Esophagus squamous epithelium (tissue), 5 donors: ENCODE results near the gene FUT3. TPM values are rescaled to one million over a fixed set of nuclear protein-coding genes. Genes with fewer than 3 reads are reported as not detected.

ENCODE experiments used
- DNase-seq: peaks from one replicate; lab custom pipeline; 2025; lab: John Stamatoyannopoulos, UW
- H3K27ac ChIP-seq, 4 donors: fragments of 200-600 bp; sonication (generic); one replicate each; pipeline ENCODE4 v1.5.1; 2016 to 2019; ENCODE audit warnings: mild to moderate bottlenecking in 1 of 4
- H3K27me3 ChIP-seq, 4 donors: fragments of 200-600 bp; sonication (generic); 1 replicate in 3 of 4; 2 replicates in 1 of 4; pipeline versions ENCODE4 v1.5.1 to v1.6.0; 2017 to 2021; ENCODE audit warnings: antibody characterized with exemption in 1 of 4
- H3K36me3 ChIP-seq, 3 donors: fragments of 200-600 bp; sonication (generic); one replicate each; pipeline ENCODE4 v1.5.1; 2016 to 2019
- H3K4me1 ChIP-seq, 3 donors: fragments of 200-600 bp; sonication (generic); one replicate each; pipeline ENCODE4 v1.5.1; 2017 to 2019
- H3K4me3 ChIP-seq, 4 donors: fragments of 200-600 bp; sonication (generic); 1 replicate in 3 of 4; 2 replicates in 1 of 4; pipeline ENCODE4 v1.5.1; 2016 to 2019; ENCODE audit warnings: mild to moderate bottlenecking in 2 of 4, moderate library complexity in 1 of 4
- H3K9me3 ChIP-seq, 3 donors: fragments of 200-600 bp; sonication (generic); one replicate each; pipeline ENCODE4 v1.5.1; 2016 to 2019
- CTCF ChIP-seq, 6 experiments: fragments of 450-650 bp in 4 of 6; fragments of 200-600 bp in 2 of 6; sonication (generic) in 2 of 6; IDR thresholded peaks; one replicate each; pipeline ENCODE4 v1.5.1; 2016 to 2019; ENCODE audit warnings: antibody characterized with exemption in 6 of 6, mild to moderate bottlenecking in 4 of 6, moderate library complexity in 4 of 6
- POLR2A ChIP-seq, 4 donors: fragments of 450-650 bp; IDR thresholded peaks; one replicate each; pipeline ENCODE4 v1.6.1; 2017; ENCODE audit warnings: antibody characterized with exemption in 4 of 4, mild to moderate bottlenecking in 4 of 4, moderate library complexity in 3 of 4
- WGBS, 2 donors: methylation state at CpG; one replicate each; pipeline ENCODE4 v1.1.5; 2018; 5-methylcytosine and 5-hydroxymethylcytosine counted together
- intact Hi-C: fragments of 100-400 bp; cut with DNase I; formaldehyde crosslinking; loops from one replicate; pipeline ENCODE4 v1.15.0; 2022
- total RNA-seq, 4 donors: library from RNA; depleted of rRNA; stranded (reverse); fragments of >200 nt; gene quantifications; one replicate each; pipeline ENCODE4 v1.1.0, GENCODE V29; 2016
- donor health status: DM: yes; HTN: yes; CAD: no.

The FUT3 gene
- total RNA-seq, 4 donors from 2014 or later = 51.7 to 145 (median 84.8) TPM

- TF ChIP-seq CTCF (IDR thresholded peaks at IDR 0.05) = no peak
- no peak for TF ChIP-seq POLR2A (IDR thresholded peaks at IDR 0.05)
- no peak overlapping the region for H3K4me3 ChIP-seq
- DNase-seq = no peak
- H3K36me3 ChIP-seq = no peaks in the 10 kb centered on the region
- WGBS, 2 donors = 70 to 80% methylated on average over 1 to 4 of the region's 10 CpGs
- no peaks in the 10 kb centered on the region for H3K9me3 ChIP-seq
- H3K27me3 ChIP-seq = peaks cover 0 to 28% (median 0%) of the 10 kb centered on the region in 4 donors
- intact Hi-C loops = no loop called here
- H3K27ac ChIP-seq = no peak overlapping the region
- peaks cover 0 to 15% (median 3%) of the 10 kb centered on the region in 3 donors for H3K4me1 ChIP-seq
Observed at GRCh38 chr19:5818594-5818993, 32.7 kb downstream of the FUT3 start.

- H3K27ac ChIP-seq = no peak overlapping the region
- H3K27me3 ChIP-seq = peaks cover 0 to 21% (median 0%) of the 10 kb centered on the region in 4 donors
- H3K36me3 ChIP-seq = no peaks in the 10 kb centered on the region
- TF ChIP-seq CTCF (IDR thresholded peaks at IDR 0.05) (no peak), POLR2A (IDR thresholded peaks at IDR 0.05) (no peak)
- intact Hi-C loops = no loop called here
- no peak for DNase-seq
- H3K9me3 ChIP-seq = no peaks in the 10 kb centered on the region
- H3K4me1 ChIP-seq = peaks cover 0 to 12% (median 3%) of the 10 kb centered on the region in 3 donors
- H3K4me3 ChIP-seq = no peak overlapping the region
- WGBS, 2 donors = 87 to 91% methylated on average over 2 of the region's 2 CpGs
Observed at GRCh38 chr19:5817218-5817617, 34.0 kb downstream of the FUT3 start.

DNA sequence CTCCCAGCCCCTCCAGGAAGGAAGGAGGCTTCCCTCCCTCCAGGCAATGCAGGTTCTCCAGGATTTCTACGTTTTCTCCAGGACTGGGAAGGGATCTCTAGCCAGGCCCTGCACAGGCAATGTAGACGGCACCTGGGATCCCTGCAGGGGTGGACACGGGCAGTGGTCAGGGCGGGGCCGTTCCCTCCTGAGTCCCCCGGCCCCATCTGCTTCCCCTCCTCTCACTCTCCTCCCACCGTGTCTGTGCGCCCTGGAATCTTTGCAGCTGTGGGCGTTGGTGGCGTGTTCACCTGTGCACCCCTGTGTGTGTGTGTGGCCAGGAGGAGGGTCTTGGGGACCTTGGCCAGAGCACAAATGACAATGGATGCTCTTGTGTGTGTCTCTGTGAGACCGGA is 36.4 kb downstream of the FUT3 start:
- Histone ChIP-seq H3K4me1 (peaks cover 0 to 6% (median 3%) of the 10 kb centered on the region in 3 donors), H3K9me3 (no peaks in the 10 kb centered on the region), H3K27me3 (peaks cover 0 to 19% (median 0%) of the 10 kb centered on the region in 4 donors), H3K4me3 (no peak overlapping the region), H3K36me3 (no peaks in the 10 kb centered on the region), H3K27ac (no peak overlapping the region)
- 43 to 86% methylated on average over 1 to 5 of the region's 11 CpGs for WGBS, 2 donors
- DNase-seq = no peak
- intact Hi-C loops = no loop called here
- no peak for TF ChIP-seq CTCF (IDR thresholded peaks at IDR 0.05)
- no peak for TF ChIP-seq POLR2A (IDR thresholded peaks at IDR 0.05)

GRCh38 chr19:5814123-5814851 is 37.0 kb downstream of the FUT3 start:
- peaks cover 0 to 6% (median 3%) of the 10 kb centered on the region in 3 donors for H3K4me1 ChIP-seq
- no peak overlapping the region for H3K4me3 ChIP-seq
- no peak overlapping the region for H3K27ac ChIP-seq
- no peaks in the 10 kb centered on the region for H3K9me3 ChIP-seq
- TF ChIP-seq CTCF (IDR thresholded peaks at IDR 0.05) = no peak
- no peak for TF ChIP-seq POLR2A (IDR thresholded peaks at IDR 0.05)
- intact Hi-C loops = no loop called here
- 17 to 63% methylated on average over 6 of the region's 9 CpGs for WGBS, 2 donors
- peaks cover 0 to 19% (median 0%) of the 10 kb centered on the region in 4 donors for H3K27me3 ChIP-seq
- DNase-seq = no peak
- H3K36me3 ChIP-seq = no peaks in the 10 kb centered on the region

- intact Hi-C loops = no loop called here
- H3K27ac ChIP-seq = no peak overlapping the region
- peaks cover 0 to 11% (median 0%) of the 10 kb centered on the region in 4 donors for H3K27me3 ChIP-seq
- H3K4me1 ChIP-seq = peaks cover 0 to 7% (median 3%) of the 10 kb centered on the region in 3 donors
- no peaks in the 10 kb centered on the region for H3K9me3 ChIP-seq
- TF ChIP-seq CTCF (IDR thresholded peaks at IDR 0.05) (no peak), POLR2A (IDR thresholded peaks at IDR 0.05) (no peak)
- H3K36me3 ChIP-seq = no peaks in the 10 kb centered on the region
- WGBS, 2 donors = 95% methylated on average over 4 of the region's 4 CpGs
- H3K4me3 ChIP-seq = no peak overlapping the region
- DNase-seq = no peak
Observed at GRCh38 chr19:5811117-5811516, 40.1 kb downstream of the FUT3 start.
